ENCODE results near the gene ERCC4.

The ERCC4 gene

DNA sequence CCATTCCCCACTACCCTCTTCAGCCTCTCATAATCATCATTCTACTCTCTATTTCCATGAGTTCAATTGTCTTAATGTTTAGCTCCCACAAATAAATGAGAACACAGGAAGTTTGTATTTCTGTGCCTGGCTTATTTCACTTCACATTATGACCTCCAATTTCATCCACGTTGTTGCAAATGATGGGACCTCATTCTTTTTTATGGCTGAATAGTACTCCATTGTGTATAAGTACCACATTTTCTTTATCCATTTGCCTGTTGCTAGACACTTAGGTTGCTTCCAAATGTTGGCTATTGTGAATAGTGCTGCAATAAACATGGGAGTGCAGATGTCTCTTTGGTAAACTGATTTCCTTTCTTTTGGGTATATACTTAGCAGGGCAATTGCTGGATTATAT, 42.3 kb downstream of the ERCC4 start:
- Histone ChIP-seq H3K4me3 (no peak overlapping the region), H3K27ac (no peak overlapping the region)
- DNase-seq (ENCODE audit: low spot score) = no peak
- TF ChIP-seq, protein P1, sequence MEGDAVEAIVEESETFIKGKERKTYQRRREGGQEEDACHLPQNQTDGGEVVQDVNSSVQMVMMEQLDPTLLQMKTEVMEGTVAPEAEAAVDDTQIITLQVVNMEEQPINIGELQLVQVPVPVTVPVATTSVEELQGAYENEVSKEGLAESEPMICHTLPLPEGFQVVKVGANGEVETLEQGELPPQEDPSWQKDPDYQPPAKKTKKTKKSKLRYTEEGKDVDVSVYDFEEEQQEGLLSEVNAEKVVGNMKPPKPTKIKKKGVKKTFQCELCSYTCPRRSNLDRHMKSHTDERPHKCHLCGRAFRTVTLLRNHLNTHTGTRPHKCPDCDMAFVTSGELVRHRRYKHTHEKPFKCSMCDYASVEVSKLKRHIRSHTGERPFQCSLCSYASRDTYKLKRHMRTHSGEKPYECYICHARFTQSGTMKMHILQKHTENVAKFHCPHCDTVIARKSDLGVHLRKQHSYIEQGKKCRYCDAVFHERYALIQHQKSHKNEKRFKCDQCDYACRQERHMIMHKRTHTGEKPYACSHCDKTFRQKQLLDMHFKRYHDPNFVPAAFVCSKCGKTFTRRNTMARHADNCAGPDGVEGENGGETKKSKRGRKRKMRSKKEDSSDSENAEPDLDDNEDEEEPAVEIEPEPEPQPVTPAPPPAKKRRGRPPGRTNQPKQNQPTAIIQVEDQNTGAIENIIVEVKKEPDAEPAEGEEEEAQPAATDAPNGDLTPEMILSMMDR (IDR thresholded peaks at IDR 0.05) = no peak

DNA sequence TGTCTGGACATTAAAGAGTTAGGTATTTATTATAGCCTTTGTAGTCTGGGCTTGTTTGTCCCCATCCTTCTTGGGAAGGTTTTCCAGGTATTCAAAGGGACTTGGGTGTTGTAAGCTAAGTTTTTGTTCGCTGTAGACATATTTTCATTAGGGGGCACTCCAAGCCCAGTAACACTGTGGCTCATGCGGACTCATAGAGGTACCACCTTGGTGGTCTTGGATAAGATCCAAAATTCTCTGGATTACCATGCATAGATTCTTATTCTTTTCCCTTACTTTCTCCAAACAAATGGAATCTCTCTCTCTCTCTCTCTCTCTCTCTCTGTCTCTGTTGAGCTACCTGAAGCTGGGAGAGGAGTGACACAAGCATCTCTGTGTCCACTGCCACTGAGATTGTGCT, 48.9 kb downstream of the ERCC4 start:
- H3K27ac ChIP-seq = no peak overlapping the region
- no peak for DNase-seq (ENCODE audit: low spot score)
- TF ChIP-seq, protein P1 (IDR thresholded peaks at IDR 0.05) = no peak
- H3K4me3 ChIP-seq = no peak overlapping the region

DNA sequence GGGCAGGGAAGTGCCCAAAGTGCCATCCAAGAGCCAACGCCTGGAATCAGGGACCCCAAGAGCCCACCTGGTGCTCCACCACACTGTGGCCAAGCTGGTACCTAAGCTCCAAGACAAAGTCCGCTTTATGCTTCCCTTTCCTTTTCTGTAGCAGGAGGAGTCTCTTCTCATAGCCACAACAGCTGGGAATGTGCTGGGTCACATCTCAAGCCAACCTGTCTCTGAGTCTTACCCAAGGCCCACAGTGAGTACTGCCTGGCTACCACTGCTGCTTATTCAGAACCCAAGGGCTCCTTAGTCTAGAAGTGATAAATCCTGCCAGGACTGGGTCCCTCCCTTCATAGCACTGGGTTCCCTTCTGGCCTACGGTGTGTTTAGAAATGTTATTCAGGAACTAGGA, 49.8 kb downstream of the ERCC4 start:
- TF ChIP-seq, protein P1 (IDR thresholded peaks at IDR 0.05) = no peak
- H3K27ac ChIP-seq = no peak overlapping the region
- no peak overlapping the region for H3K4me3 ChIP-seq
- DNase-seq (ENCODE audit: low spot score) = no peak

DNA sequence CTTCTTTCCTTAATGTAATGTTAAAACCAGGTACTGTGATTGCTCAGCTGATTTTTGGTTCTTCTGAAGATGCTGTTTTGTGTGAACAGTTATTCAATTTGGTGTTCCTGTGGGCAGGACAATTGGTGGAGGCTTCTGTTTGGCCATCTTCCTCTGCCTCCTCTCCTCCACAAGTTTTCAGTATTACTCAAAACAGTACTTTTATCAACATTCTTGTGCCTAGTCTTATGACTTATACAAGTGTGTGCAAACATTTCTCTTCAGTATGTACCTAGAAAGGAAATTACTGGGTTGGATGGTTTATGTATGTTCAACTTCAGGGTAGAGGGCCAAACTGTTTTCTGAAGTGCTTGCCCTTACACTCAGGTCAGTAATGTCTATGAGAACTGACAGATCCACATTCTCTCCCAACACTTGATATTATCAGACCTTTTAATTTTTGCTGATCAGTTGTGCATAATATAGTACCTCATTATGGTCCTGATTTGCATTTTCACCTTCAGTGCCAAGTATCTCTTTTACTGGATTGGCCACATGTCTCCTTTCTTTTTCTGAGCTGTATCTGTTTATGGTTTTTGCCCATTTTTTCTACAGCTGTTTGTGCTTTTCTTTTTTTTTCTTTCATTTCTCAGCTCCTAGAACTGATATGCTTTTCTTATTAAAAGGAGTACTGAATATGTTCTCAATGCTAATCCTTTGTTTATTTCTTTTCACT, 50.9 kb downstream of the ERCC4 start:
- TF ChIP-seq, protein P1 (IDR thresholded peaks at IDR 0.05) = no peak
- H3K27ac ChIP-seq = no peak overlapping the region
- H3K4me3 ChIP-seq = no peak overlapping the region
- no peak for DNase-seq (ENCODE audit: low spot score)

DNA sequence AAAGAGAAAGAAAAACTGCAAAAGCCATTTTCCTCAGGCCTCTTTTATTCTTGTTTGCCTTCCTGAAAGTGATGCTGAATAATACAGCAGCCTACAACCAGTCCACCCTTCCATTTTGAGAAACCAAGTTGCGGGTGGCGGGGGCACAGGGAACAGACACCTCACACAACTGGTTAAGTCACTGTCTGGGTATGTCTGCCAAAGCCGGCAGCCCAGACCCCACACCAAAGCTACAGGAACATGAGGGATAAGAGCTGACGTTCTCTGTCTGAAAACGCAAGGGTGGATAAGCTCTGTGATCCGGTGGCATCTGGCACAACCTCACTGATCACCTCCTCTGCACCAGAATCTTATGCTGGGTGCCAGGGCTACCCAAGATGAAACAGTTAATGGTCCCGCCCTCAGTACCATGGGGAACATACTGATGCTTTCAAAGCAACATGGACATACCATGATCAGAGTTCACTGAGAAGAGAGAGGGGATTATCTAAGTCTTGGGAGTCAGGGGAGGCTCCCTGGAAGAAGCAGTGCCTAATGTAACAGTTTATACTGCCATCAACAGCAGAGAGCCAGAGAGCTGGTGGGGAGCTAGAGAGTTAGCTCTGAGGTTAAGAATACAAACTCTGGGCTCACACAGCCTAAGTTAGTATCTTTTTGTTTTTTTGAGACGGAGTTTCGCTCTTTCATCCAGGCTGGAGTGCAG, 53.5 kb downstream of the ERCC4 start:
- Histone ChIP-seq H3K27ac (no peak overlapping the region), H3K4me3 (no peak overlapping the region)
- DNase-seq (ENCODE audit: low spot score) = no peak
- TF ChIP-seq, protein P1 (IDR thresholded peaks at IDR 0.05) = no peak

DNA sequence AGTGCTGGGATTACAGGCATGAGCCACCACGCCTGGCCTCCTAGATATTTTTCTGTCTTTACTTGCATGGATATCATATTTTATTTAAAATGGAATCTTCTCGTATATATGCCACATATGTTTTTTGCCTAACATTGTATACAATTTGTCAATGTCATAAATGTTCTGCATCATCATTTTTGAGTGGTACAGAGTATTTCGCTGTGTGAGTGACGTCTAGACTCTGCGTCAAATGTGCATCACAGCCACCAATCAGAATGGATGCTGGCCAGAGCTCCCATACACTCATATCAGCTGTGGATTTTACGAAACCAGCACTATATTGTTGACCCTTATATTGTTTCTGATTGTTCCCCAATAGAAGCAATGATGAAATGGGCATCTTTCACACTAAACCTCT, 57.2 kb downstream of the ERCC4 start:
- H3K27ac ChIP-seq = no peak overlapping the region
- TF ChIP-seq, protein P1 (IDR thresholded peaks at IDR 0.05) = no peak
- DNase-seq (ENCODE audit: low spot score) = no peak
- H3K4me3 ChIP-seq = no peak overlapping the region

DNA sequence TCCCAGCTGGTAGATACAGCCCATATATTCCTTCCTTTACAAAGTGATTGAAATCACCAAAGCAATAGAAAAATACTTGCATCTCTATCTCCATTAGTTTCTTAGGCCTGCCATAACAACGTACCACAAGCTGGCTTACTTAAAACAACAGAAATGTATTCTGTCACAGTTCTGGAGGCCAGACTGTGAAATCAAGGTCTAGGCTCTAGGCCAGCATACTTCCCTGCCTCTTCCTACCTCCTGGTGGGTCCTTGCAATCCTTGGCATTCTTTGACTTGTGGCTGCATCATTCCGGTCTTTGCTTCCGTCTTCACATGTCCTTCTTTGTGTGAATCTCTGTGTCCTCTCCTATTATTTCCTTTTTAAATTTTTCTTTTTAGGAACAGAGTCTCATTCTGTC, 62.5 kb downstream of the ERCC4 start:
- TF ChIP-seq, protein P1 (IDR thresholded peaks at IDR 0.05) = no peak

More for the DNA sequence above, 62.5 kb downstream of the ERCC4 start:
- Histone ChIP-seq H3K27ac (no peak overlapping the region), H3K4me3 (no peak overlapping the region)
- DNase-seq (ENCODE audit: low spot score) = no peak

Data from coronary artery (tissue), 2 donors.